NCI-H510A treated with DMSO at 0.1 percent for 48 hours (cell line): ENCODE data around the gene DENND6A.
"Not testable (repeated sequence)": the region's sequence is repeated elsewhere in the genome, so short reads cannot be mapped to it uniquely, and the experiment has no call there.

Experiments used
- DNase-seq: peaks from one replicate; lab custom pipeline; 2025; lab: John Stamatoyannopoulos, UW

Gene DENND6A

GRCh38 chr3:57637391-57637790, 55.5 kb downstream of the DENND6A start:
- no peak for DNase-seq

GRCh38 chr3:57634259-57634658, 58.6 kb downstream of the DENND6A start:
- DNase-seq: not testable (repeated sequence)

- DNase-seq: no peak
Measured at GRCh38 chr3:57627976-57628375, 64.9 kb downstream of the DENND6A start.

GRCh38 chr3:57624801-57625200, 68.1 kb downstream of the DENND6A start:
- no peak for DNase-seq

- no peak for DNase-seq
Measured at GRCh38 chr3:57622362-57622761, 70.5 kb downstream of the DENND6A start.

GRCh38 chr3:57617739-57618138, 75.1 kb downstream of the DENND6A start:
- no peak for DNase-seq

- DNase-seq: no peak
Measured at GRCh38 chr3:57616233-57616632, 76.6 kb downstream of the DENND6A start.

- not testable (repeated sequence) for DNase-seq
Measured at GRCh38 chr3:57611870-57612269, 81.0 kb downstream of the DENND6A start.

- DNase-seq: no peak
Measured at GRCh38 chr3:57605683-57606082, 87.2 kb downstream of the DENND6A start.

GRCh38 chr3:57604971-57605370, 87.9 kb downstream of the DENND6A start:
- DNase-seq: no peak

- no peak for DNase-seq
Measured at GRCh38 chr3:57600195-57600594, 92.7 kb downstream of the DENND6A start.

GRCh38 chr3:57598765-57599360, 94.0 kb downstream of the DENND6A start:
- no peak for DNase-seq

GRCh38 chr3:57597127-57597923, 95.6 kb downstream of the DENND6A start, which contains the start of gene ARF4:
TSS of gene ARF4 (minus strand) at chr3:57597344. CDS start at chr3:57597140, 204 bp downstream.
- DNase-seq: peak; percentile 97

- peak; percentile 40 for DNase-seq
Measured at GRCh38 chr3:57596495-57597126, 96.3 kb downstream of the DENND6A start.

GRCh38 chr3:57594576-57594975, 98.3 kb downstream of the DENND6A start:
- DNase-seq: no peak

GRCh38 chr3:57594144-57594543, 98.7 kb downstream of the DENND6A start:
- no peak for DNase-seq

- no peak for DNase-seq
Measured at GRCh38 chr3:57592306-57592705, 100.6 kb downstream of the DENND6A start.

- no peak for DNase-seq
Measured at GRCh38 chr3:57587905-57588304, 105.0 kb downstream of the DENND6A start.

GRCh38 chr3:57586778-57587177, 106.1 kb downstream of the DENND6A start:
- DNase-seq: no peak

- DNase-seq: no peak
Measured at GRCh38 chr3:57583544-57583943, 109.3 kb downstream of the DENND6A start.

- no peak for DNase-seq
Measured at GRCh38 chr3:57582474-57583168, 110.3 kb downstream of the DENND6A start.

- DNase-seq: no peak
Measured at GRCh38 chr3:57577801-57578200, 115.1 kb downstream of the DENND6A start.
